ENCODE measurements around the gene MED9.

DNA sequence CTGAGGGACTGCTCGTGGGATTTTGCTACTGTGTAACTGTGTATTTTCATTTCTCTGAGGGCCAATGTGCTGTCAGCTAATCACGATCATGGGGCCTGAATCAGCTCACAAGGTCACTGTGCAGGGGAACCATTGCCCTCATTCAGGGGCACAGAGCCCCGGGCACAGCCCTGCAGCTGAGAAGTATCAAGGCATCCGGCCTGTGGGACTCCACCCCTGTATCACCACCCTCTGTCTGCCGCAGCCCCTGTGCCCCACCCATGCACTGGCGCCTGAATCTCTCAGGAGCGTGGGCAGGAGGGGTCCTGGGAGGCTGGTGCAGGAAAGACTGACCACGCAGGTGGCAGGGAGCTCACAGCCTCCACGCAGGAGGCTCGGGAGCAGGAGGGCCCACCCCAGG is 62.8 kb downstream of the MED9 start:
- TF ChIP-seq, protein P1, sequence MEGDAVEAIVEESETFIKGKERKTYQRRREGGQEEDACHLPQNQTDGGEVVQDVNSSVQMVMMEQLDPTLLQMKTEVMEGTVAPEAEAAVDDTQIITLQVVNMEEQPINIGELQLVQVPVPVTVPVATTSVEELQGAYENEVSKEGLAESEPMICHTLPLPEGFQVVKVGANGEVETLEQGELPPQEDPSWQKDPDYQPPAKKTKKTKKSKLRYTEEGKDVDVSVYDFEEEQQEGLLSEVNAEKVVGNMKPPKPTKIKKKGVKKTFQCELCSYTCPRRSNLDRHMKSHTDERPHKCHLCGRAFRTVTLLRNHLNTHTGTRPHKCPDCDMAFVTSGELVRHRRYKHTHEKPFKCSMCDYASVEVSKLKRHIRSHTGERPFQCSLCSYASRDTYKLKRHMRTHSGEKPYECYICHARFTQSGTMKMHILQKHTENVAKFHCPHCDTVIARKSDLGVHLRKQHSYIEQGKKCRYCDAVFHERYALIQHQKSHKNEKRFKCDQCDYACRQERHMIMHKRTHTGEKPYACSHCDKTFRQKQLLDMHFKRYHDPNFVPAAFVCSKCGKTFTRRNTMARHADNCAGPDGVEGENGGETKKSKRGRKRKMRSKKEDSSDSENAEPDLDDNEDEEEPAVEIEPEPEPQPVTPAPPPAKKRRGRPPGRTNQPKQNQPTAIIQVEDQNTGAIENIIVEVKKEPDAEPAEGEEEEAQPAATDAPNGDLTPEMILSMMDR (conservative IDR thresholded peaks at IDR 0.05; ENCODE audit: low read length) = no peak
- no peak for TF ChIP-seq EZH2phosphoT487 (IDR thresholded peaks at IDR 0.05; ENCODE audit: borderline replicate concordance, low read depth, low read length)

Data from OCI-LY7 (cell line).